Measurements from ENCODE around the gene ORC3.

DNA sequence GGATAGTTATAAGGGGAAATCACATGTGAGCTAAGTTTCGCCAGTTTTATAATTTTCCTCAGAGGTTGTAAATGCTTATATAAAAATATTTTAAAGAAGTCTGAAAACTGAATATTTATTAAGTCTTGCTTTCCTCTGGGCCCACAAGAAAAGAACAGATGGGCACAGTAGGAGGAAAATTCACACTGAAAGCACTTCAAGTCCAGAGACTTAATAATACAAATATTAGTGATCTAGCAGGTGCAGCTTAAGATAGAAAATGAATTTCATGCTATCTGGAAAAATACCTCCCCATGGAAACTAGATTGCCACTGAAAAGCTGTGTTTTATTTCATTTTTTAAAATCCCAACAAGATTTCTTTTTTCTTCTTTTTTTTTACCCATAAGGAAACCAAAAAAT lies 47.2 kb downstream of the ORC3 start:
- TF ChIP-seq RFX5 (IDR thresholded peaks at IDR 0.05; ENCODE audit: low read depth, low read length), result no peak
- TF ChIP-seq, protein P1, sequence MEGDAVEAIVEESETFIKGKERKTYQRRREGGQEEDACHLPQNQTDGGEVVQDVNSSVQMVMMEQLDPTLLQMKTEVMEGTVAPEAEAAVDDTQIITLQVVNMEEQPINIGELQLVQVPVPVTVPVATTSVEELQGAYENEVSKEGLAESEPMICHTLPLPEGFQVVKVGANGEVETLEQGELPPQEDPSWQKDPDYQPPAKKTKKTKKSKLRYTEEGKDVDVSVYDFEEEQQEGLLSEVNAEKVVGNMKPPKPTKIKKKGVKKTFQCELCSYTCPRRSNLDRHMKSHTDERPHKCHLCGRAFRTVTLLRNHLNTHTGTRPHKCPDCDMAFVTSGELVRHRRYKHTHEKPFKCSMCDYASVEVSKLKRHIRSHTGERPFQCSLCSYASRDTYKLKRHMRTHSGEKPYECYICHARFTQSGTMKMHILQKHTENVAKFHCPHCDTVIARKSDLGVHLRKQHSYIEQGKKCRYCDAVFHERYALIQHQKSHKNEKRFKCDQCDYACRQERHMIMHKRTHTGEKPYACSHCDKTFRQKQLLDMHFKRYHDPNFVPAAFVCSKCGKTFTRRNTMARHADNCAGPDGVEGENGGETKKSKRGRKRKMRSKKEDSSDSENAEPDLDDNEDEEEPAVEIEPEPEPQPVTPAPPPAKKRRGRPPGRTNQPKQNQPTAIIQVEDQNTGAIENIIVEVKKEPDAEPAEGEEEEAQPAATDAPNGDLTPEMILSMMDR (conservative IDR thresholded peaks at IDR 0.05; ENCODE audit: low read depth, low read length), result no peak
- no peak for TF ChIP-seq POLR2A (IDR thresholded peaks at IDR 0.05; ENCODE audit: low read depth, low read length)
- no peak for TF ChIP-seq RAD21 (IDR thresholded peaks at IDR 0.05; ENCODE audit: low read length)
- no peak for TF ChIP-seq MAFK (IDR thresholded peaks at IDR 0.05; ENCODE audit: low read depth, low read length)
- no peak for TF ChIP-seq CEBPB (IDR thresholded peaks at IDR 0.05; ENCODE audit: low read depth, low read length)
- TF ChIP-seq NFE2L2 (IDR thresholded peaks at IDR 0.05; ENCODE audit: low read depth, low read length), result no peak
- no peak for TF ChIP-seq RCOR1 (IDR thresholded peaks at IDR 0.05; ENCODE audit: insufficient replicate concordance, low read length)
- TF ChIP-seq, protein P2, sequence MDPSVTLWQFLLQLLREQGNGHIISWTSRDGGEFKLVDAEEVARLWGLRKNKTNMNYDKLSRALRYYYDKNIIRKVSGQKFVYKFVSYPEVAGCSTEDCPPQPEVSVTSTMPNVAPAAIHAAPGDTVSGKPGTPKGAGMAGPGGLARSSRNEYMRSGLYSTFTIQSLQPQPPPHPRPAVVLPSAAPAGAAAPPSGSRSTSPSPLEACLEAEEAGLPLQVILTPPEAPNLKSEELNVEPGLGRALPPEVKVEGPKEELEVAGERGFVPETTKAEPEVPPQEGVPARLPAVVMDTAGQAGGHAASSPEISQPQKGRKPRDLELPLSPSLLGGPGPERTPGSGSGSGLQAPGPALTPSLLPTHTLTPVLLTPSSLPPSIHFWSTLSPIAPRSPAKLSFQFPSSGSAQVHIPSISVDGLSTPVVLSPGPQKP (IDR thresholded peaks at IDR 0.05; ENCODE audit: borderline replicate concordance, low read depth, low read length), result no peak
- no peak for TF ChIP-seq MAZ (IDR thresholded peaks at IDR 0.05; ENCODE audit: borderline replicate concordance, low read depth, low read length)
- TF ChIP-seq MXI1 (IDR thresholded peaks at IDR 0.05; ENCODE audit: borderline replicate concordance, low read depth, low read length), result no peak
- TF ChIP-seq CHD1 (IDR thresholded peaks at IDR 0.05; ENCODE audit: low read depth, low read length), result no peak
- TF ChIP-seq FOS (IDR thresholded peaks at IDR 0.05; ENCODE audit: low read depth, low read length), result no peak

Measured in IMR-90 (cell line).